MM.1S (cell line): ENCODE data around the gene CCDC92B.

Source experiments
- DNase-seq: peaks from one replicate; pipeline ENCODE4 v3.0.0-alpha.2; 2015
- H2AFZ ChIP-seq: fragments of 300-600 bp; sonication (generic); 2 replicates; pipeline ENCODE4 v1.6.0; 2016; ENCODE audit warnings: antibody characterized with exemption, low read length
- H3F3A ChIP-seq: fragments of 300-600 bp; sonication (generic); 2 replicates; pipeline ENCODE4 v1.6.1; 2016; ENCODE audit warnings: mild to moderate bottlenecking, antibody characterized with exemption, low read length, moderate library complexity, mixed read lengths; ENCODE audit not compliant: insufficient read depth
- H3K27ac ChIP-seq: fragments of 300-600 bp; sonication (generic); 2 replicates; pipeline ENCODE4 v1.5.1; 2016; ENCODE audit warnings: mild to moderate bottlenecking, low read length
- H3K27me3 ChIP-seq: fragments of 300-600 bp; sonication (generic); replicated peaks from 2 replicates; pipeline ENCODE4 v1.6.0; 2016; ENCODE audit warnings: low read length; ENCODE audit not compliant: insufficient read depth
- H3K36me3 ChIP-seq: fragments of 300-600 bp; sonication (generic); replicated peaks from 2 replicates; pipeline ENCODE4 v1.6.1; 2016; ENCODE audit warnings: mild to moderate bottlenecking, low read length, mixed read lengths; ENCODE audit not compliant: insufficient read depth
- H3K4me1 ChIP-seq: fragments of 300-600 bp; sonication (generic); 2 replicates; pipeline ENCODE4 v1.6.1; 2016; ENCODE audit warnings: low read length, mixed read lengths
- H3K4me2 ChIP-seq: fragments of 300-600 bp; sonication (generic); 2 replicates; pipeline ENCODE4 v1.6.0; 2016; ENCODE audit warnings: low read depth, low read length
- H3K4me3 ChIP-seq: fragments of 300-600 bp; sonication (generic); 2 replicates; pipeline ENCODE4 v1.5.1; 2016; ENCODE audit warnings: low read length, mixed read lengths
- H3K79me2 ChIP-seq: fragments of 300-600 bp; sonication (generic); 2 replicates; pipeline ENCODE4 v1.6.1; 2016; ENCODE audit warnings: mixed run types, low read length, mixed read lengths
- H3K9ac ChIP-seq: fragments of 300-600 bp; sonication (generic); 2 replicates; pipeline ENCODE4 v1.6.1; 2016; ENCODE audit warnings: low read length, mixed read lengths
- H3K9me2 ChIP-seq: fragments of 300-600 bp; sonication (generic); replicated peaks from 2 replicates; pipeline ENCODE4 v1.6.1; 2016; ENCODE audit warnings: mild to moderate bottlenecking, low read length, mixed read lengths; ENCODE audit not compliant: insufficient read depth
- H3K9me3 ChIP-seq: fragments of 300-600 bp; sonication (generic); replicated peaks from 2 replicates; pipeline ENCODE4 v1.6.1; 2016; ENCODE audit warnings: mild to moderate bottlenecking, low read length, mixed read lengths; ENCODE audit not compliant: insufficient read depth
- H4K20me1 ChIP-seq: fragments of 300-600 bp; sonication (generic); 2 replicates; pipeline ENCODE4 v1.6.1; 2016; ENCODE audit warnings: mild to moderate bottlenecking, low read length, moderate library complexity, mixed read lengths; ENCODE audit not compliant: insufficient read depth
- EZH2 ChIP-seq: fragments of 300-600 bp; sonication (generic); optimal IDR thresholded peaks from 2 replicates; pipeline ENCODE3; 2017; ENCODE audit warnings: low read depth, mild to moderate bottlenecking, antibody characterized with exemption, low read length, mixed read lengths
- EZH2phosphoT487 ChIP-seq: fragments of 300-600 bp; sonication (generic); IDR thresholded peaks from 2 replicates; pipeline ENCODE4 v1.6.1; 2018; ENCODE audit warnings: antibody characterized with exemption, low read length
- TF ChIP-seq, protein P1 (sequence below): fragments of 300-600 bp; sonication (generic); IDR thresholded peaks from 2 replicates; pipeline ENCODE4 v1.5.1; 2016; ENCODE audit warnings: antibody characterized with exemption, low read length, mixed read lengths

CCDC92B gene

DNA sequence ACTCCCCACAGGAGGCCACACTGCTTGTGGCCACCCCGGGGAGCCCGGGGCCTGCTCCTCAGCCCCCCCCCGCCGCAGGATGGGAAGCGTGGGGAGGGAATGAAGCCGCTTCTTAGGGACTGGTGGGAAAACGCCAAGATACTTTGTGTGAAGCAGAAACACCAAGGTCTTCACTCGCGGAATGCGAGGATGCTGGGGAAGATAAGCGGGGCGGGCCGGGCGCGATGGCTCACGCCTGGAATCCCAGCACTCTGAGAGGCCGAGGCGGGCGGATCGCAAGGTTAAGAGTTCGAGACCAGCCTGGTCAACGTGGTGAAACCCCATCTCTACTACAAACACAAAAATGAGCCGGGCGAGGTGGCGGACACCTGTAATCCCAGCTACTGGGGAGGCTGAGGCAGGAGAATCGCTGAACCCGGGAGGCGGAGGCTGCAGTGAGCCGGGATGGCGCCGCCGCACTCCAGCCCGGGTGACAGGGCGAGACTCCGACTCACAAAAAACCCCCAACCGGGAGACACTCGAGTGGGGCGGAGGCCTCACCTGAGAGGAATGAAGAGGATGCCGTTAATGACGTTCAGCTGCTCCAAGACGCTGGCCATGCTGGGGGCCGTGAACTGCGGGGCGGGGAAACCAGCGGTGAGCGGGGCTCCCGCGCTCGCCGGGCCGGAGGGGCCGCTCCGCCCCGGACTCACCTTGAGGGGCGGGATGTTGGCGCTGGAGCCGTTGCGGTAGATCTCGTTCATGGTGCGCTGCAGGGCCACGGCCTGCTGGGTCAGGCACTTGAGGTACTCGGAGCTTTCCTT lies 58.2 kb downstream of the CCDC92B start:
- no peaks in the 10 kb centered on the region for H3K9me3 ChIP-seq
- no peaks in the 10 kb centered on the region for H4K20me1 ChIP-seq
- no peaks in the 10 kb centered on the region for H3K4me1 ChIP-seq
- H3K4me2 ChIP-seq: no peak overlapping the region
- no peaks in the 10 kb centered on the region for H3K79me2 ChIP-seq
- no peaks in the 10 kb centered on the region for H3K36me3 ChIP-seq
- H3K9me2 ChIP-seq: no peaks in the 10 kb centered on the region
- DNase-seq: no peak
- no peaks in the 10 kb centered on the region for H3K27me3 ChIP-seq
- no peak overlapping the region for H3K9ac ChIP-seq
- H2AFZ ChIP-seq: no peak overlapping the region
- no peak overlapping the region for H3K27ac ChIP-seq
- H3F3A ChIP-seq: peaks cover 17% of the 10 kb centered on the region
- TF ChIP-seq EZH2phosphoT487: no peak
- TF ChIP-seq, protein P1, sequence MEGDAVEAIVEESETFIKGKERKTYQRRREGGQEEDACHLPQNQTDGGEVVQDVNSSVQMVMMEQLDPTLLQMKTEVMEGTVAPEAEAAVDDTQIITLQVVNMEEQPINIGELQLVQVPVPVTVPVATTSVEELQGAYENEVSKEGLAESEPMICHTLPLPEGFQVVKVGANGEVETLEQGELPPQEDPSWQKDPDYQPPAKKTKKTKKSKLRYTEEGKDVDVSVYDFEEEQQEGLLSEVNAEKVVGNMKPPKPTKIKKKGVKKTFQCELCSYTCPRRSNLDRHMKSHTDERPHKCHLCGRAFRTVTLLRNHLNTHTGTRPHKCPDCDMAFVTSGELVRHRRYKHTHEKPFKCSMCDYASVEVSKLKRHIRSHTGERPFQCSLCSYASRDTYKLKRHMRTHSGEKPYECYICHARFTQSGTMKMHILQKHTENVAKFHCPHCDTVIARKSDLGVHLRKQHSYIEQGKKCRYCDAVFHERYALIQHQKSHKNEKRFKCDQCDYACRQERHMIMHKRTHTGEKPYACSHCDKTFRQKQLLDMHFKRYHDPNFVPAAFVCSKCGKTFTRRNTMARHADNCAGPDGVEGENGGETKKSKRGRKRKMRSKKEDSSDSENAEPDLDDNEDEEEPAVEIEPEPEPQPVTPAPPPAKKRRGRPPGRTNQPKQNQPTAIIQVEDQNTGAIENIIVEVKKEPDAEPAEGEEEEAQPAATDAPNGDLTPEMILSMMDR: no peak
- TF ChIP-seq EZH2: no peak
- H3K4me3 ChIP-seq: no peak overlapping the region

DNA sequence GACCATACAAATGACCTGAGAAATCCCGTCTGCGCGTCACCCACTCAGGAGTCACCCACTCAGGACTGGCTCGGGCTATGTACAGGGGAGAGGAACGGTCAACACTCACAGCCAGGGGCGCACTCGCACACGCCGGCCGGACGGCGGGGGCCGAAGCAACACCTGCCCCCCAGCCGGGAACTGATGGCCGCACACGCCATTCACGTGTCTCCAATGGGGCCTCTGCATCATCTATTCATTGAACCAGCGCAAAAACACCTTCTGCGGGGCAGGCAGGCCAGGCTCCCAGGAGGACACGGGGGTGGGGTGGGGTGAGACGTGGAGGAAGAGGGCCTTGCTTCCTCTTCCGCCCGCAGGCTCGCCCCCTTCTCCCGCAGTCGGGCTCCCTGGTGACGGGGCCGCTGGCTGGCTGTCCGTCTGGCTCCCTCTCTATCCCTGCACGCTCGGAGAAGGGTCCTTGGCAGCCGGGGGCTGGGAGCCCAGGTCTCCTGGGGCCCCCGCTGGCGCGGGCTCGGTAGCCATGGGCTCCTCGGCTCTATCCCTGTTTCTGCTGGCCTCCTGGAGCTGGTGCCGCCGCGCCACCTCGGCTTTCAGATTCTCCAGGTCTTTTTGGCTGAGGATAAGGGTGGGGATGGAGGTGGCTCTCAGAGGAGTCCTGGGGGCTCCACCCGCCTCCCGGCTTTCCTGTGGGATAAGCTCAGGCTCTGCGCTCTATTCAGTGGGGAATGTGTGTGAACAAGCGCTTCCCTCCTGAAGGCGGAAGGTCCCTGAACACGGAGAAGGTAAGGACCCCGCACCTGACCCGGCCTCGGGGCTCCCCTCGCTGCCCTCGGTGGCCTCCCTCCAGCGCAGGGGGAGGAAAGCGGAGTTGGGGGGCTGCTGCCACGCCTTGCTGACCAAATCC lies 59.0 kb downstream of the CCDC92B start:
- no peak overlapping the region for H2AFZ ChIP-seq
- H3K9ac ChIP-seq: no peak overlapping the region
- H3K27ac ChIP-seq: no peak overlapping the region
- no peak for DNase-seq
- no peak overlapping the region for H3K4me2 ChIP-seq
- H3K9me2 ChIP-seq: no peaks in the 10 kb centered on the region
- H4K20me1 ChIP-seq: no peaks in the 10 kb centered on the region
- H3K4me3 ChIP-seq: no peak overlapping the region
- no peak for TF ChIP-seq EZH2phosphoT487
- TF ChIP-seq, protein P1: no peak
- no peak for TF ChIP-seq EZH2
- H3K79me2 ChIP-seq: no peaks in the 10 kb centered on the region
- H3F3A ChIP-seq: peaks cover 20% of the 10 kb centered on the region
- H3K4me1 ChIP-seq: no peaks in the 10 kb centered on the region
- H3K27me3 ChIP-seq: no peaks in the 10 kb centered on the region
- no peaks in the 10 kb centered on the region for H3K9me3 ChIP-seq
- H3K36me3 ChIP-seq: no peaks in the 10 kb centered on the region

DNA sequence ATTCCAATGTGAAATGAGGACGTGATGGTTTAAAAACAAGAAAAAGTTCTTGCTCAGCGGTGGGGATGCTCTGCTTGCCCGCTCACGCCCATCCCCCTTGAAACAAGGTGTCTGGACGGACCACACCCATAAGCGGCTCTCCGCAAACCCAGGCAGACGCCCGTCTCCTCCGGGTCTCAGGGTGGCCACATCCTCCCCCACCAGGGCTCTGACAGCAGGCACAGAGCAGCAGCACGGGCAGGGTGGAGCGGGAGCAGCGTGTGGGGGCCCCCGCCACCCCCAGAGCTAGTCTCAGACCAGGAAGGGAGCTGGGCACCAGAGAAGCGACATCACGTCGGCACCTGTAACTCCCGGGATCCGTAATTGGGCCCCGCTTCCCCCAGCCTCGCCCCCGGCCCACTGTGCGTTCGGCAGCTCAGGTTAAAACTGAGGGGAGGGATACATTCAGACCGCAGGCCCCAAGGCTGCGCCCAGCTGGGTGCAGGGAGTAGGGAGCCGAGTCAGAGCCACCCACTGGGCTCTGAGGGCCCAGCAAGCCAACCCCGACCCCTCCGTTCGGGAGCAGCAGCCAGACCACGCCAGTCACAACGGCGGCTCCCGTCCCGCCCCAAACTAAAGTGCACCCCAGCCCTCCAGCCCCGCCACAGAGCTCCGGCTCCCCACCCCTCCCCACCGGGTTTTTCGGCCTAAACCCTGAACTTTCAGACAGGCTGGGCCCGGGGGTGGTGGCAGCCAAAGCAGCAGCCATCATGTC lies 59.9 kb downstream of the CCDC92B start:
- no peak overlapping the region for H3K27ac ChIP-seq
- H2AFZ ChIP-seq: no peak overlapping the region
- H3F3A ChIP-seq: peaks cover 25% of the 10 kb centered on the region
- H3K4me1 ChIP-seq: no peaks in the 10 kb centered on the region
- no peaks in the 10 kb centered on the region for H3K9me3 ChIP-seq
- no peaks in the 10 kb centered on the region for H4K20me1 ChIP-seq
- TF ChIP-seq, protein P1: no peak
- TF ChIP-seq EZH2 (no peak), EZH2phosphoT487 (no peak)
- H3K79me2 ChIP-seq: no peaks in the 10 kb centered on the region
- no peak for DNase-seq
- no peaks in the 10 kb centered on the region for H3K27me3 ChIP-seq
- no peaks in the 10 kb centered on the region for H3K9me2 ChIP-seq
- H3K36me3 ChIP-seq: no peaks in the 10 kb centered on the region
- no peak overlapping the region for H3K4me3 ChIP-seq
- H3K9ac ChIP-seq: no peak overlapping the region
- no peak overlapping the region for H3K4me2 ChIP-seq
